Measurements from ENCODE around the gene YIPF1.

Gene YIPF1

DNA sequence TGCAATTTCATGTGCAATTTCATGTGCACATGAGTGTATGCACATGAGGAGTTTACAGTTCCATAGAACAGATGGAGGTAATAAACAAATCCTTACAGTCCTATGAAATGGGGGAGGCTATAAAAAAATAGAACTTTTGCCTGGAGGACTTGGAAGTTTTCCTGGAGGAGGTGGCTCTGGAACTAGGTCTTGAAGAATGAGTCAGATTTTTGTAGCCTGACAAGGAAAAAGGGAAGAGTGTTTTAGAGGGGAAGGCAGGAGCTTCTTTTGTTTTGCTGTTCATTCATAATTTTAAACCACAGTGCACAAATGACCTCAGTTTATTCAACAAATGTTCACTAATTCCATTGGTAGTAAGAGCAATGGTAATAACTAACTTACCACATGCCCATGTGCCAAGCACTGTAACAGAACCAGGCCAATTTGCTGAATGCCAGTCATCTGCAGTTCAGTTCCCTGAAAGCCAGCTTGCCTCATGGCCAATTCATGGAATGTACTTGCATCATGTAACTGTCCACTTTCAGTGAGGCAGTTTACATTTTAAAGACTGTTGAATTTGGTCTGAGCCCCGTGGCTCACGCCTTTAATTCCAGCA is 7.1 kb upstream of the YIPF1 start:
- no peak overlapping the region for H3K4me3 ChIP-seq (ENCODE audit: low read depth, low read length)
- TF ChIP-seq, protein P1, sequence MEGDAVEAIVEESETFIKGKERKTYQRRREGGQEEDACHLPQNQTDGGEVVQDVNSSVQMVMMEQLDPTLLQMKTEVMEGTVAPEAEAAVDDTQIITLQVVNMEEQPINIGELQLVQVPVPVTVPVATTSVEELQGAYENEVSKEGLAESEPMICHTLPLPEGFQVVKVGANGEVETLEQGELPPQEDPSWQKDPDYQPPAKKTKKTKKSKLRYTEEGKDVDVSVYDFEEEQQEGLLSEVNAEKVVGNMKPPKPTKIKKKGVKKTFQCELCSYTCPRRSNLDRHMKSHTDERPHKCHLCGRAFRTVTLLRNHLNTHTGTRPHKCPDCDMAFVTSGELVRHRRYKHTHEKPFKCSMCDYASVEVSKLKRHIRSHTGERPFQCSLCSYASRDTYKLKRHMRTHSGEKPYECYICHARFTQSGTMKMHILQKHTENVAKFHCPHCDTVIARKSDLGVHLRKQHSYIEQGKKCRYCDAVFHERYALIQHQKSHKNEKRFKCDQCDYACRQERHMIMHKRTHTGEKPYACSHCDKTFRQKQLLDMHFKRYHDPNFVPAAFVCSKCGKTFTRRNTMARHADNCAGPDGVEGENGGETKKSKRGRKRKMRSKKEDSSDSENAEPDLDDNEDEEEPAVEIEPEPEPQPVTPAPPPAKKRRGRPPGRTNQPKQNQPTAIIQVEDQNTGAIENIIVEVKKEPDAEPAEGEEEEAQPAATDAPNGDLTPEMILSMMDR (conservative IDR thresholded peaks at IDR 0.05; ENCODE audit: low read depth, low read length): no peak
- peak; percentile 57 for DNase-seq (ENCODE audit: low read depth)

DNA sequence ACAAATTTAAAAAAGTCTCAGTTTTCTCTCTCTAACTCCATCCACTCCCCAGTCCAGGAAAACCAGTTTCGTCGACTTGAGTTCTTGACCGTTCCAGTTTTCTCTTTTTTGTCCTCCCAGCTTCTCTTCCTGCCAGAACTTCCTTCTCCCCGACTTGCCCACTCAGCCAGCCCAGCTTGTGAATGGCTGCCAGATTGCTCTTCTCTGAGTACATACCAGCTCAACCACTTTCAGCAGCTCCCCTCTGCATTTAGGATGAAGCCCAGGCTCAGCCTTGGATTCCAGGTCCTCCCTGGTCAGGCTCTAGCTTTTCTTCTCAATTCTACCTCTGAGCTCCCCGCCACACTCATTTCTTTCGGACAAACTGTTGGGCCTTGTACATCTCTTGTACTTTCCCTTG is 5.8 kb upstream of the YIPF1 start:
- no peak overlapping the region for H3K4me3 ChIP-seq (ENCODE audit: low read depth, low read length)
- TF ChIP-seq, protein P1 (conservative IDR thresholded peaks at IDR 0.05; ENCODE audit: low read depth, low read length): no peak
- DNase-seq (ENCODE audit: low read depth): no peak

DNA sequence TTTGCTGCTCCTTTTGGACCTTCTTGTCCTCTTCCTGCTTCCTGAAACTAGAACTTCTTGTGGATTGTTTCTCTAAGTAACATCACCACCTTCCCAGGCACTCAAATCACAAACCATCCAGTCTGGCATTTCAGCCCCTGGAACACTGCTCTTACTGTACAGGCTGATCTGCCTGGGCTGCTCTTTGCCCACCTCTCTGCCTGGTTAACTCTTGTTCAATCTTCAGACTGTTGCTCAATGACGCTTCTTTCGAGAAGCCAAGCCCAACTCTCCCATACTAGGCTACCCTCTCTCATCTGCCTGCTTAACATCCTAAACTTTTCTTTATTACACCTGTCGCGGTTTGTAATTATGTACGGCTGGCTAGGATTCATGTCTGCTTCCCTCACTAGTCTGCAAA is 5.0 kb upstream of the YIPF1 start:
- TF ChIP-seq, protein P1 (conservative IDR thresholded peaks at IDR 0.05; ENCODE audit: low read depth, low read length): no peak
- DNase-seq (ENCODE audit: low read depth): no peak

DNA sequence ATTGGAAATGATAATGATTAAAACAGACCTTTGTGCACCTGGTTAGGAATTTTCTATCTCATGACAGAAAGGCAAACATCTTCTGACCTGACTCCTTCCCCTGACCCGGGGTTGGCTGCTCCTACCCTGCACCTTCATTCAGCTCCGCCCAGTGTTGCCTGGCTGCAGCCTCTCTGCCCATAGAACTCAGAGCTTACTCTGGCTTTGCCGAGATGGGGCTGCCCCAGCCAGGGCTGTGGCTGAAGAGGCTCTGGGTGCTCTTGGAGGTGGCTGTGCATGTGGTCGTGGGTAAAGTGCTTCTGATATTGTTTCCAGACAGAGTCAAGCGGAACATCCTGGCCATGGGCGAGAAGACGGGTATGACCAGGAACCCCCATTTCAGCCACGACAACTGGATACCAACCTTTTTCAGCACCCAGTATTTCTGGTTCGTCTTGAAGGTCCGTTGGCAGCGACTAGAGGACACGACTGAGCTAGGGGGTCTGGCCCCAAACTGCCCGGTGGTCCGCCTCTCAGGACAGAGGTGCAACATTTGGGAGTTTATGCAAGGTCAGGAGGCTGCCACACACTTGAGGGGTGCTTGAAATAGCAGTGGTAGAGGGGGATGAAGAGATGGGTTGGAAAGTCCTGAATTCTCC is 4.5 kb upstream of the YIPF1 start, which contains the start of gene DIO1:
TSS of gene DIO1 (plus strand) at position 189 of the 638 bp plus-strand sequence. CDS start at position 213, 24 bp downstream.
- no peak within 1 kb of the TSS for H3K4me3 ChIP-seq (ENCODE audit: low read depth, low read length)
- TF ChIP-seq, protein P1 (conservative IDR thresholded peaks at IDR 0.05; ENCODE audit: low read depth, low read length): no peak
- DNase-seq (ENCODE audit: low read depth): no peak

More for the DNA sequence above, 5.0 kb upstream of the YIPF1 start:
- no peak overlapping the region for H3K4me3 ChIP-seq (ENCODE audit: low read depth, low read length)

DNA sequence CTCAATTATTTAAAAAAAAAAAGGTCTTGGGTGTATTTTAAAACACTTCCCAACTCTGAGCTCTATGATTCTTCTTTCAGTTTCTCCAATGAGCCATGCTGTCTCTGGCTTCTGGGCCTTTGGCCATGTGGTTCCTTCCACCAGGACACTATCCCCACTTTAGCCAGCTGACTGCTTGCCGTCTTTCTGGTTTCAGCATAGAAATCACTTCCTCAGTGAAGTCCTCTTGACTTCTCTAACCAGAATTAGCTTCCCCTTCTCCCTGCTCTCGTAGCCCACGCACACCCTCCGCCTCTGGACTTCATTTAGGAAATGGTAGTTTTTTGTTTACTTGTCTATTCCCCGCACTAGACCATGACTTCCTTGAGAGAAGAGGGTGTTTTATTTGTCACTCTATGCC is 3.3 kb upstream of the YIPF1 start:
- no peak for DNase-seq (ENCODE audit: low read depth)
- TF ChIP-seq, protein P1 (conservative IDR thresholded peaks at IDR 0.05; ENCODE audit: low read depth, low read length): no peak
- no peak overlapping the region for H3K4me3 ChIP-seq (ENCODE audit: low read depth, low read length)

DNA sequence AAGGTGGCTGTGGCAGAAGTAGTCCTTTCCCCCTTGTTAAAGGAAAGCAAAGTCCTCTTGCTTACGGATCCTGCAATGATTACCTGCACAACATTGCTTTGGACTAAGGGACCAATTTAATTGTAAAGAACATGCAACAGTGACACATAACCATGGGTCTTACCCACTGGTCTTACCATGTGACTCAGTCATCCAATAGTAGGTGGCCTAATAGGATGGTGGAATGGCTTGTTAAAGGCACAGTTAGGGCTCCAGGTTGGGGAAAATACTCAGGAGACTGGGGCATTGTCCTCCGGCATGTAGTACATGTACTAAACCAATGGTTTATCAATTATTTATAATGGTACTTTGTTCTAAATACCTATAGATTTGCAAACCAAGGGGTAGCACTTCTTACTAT is 2.1 kb upstream of the YIPF1 start:
- H3K4me3 ChIP-seq (ENCODE audit: low read depth, low read length): no peak overlapping the region
- DNase-seq (ENCODE audit: low read depth): no peak
- TF ChIP-seq, protein P1 (conservative IDR thresholded peaks at IDR 0.05; ENCODE audit: low read depth, low read length): no peak

DNA sequence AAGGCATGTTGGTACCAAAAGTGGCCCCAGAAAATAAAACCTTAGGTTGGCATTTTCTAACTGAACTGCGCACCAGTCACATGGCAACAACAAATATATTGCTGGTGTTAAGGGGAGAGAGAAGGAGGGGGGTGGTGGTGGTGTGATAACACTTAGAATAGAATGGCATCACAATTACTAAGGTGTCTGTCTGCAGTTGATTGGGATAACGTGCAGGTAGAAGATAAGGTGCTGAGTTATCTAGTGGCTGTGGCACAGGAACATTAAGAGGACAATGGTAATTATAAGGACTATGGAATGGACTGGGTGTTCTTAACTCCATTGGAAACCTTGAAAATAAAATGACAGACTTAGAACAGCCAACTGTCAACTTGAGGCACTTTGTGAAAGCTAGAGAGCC is 1.4 kb upstream of the YIPF1 start:
- no peak overlapping the region for H3K4me3 ChIP-seq (ENCODE audit: low read depth, low read length)
- TF ChIP-seq, protein P1 (conservative IDR thresholded peaks at IDR 0.05; ENCODE audit: low read depth, low read length): no peak

More for the DNA sequence above, 1.4 kb upstream of the YIPF1 start:
- no peak for DNase-seq (ENCODE audit: low read depth)

Data from choroid plexus epithelial cell (primary cell).